ENCODE data around the gene TPD52L2. TPM values are rescaled to one million over a fixed set of nuclear protein-coding genes. Genes with fewer than 3 reads are reported as not detected.

The TPD52L2 gene
- total RNA-seq, 6 donors from 2014 or later, result 64.2 to 103 (median 79.4) TPM

DNA sequence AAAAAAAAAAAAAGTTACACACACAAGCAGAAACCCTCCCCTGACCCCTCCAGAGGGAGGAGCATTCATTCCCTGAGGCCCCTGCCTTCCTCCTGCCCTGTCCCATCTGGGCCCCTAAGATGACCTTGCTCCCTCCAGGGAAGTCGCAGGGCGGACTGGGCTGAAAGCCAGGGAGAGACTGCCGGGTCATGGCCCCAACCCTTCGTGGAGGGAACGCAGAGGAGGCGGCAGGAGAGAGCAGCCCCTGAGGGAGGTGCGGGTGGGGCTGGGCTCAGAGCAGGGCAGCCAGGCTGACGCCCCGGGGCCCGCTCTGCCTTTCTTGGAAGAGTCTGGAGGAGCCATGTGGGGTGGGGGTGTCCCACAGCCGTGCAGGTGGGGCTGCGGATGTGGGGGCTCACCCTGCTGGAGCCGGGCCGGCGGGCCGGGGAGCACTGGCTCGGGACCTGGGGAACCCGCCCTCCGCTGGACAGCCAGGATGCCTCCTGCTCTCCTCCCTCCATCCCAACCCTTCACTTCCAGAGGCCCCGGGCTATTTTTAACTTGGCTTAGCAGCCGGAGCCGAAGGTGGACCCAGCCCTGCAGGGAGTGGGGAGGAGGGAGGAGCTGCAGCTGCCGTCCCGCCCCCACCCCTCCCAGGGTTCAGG, 18.8 kb upstream of the TPD52L2 start:
- H3K27me3 ChIP-seq, result peaks cover 0 to 19% (median 0%) of the 10 kb centered on the region in 4 donors
- WGBS, 2 donors, result 0 to 5% methylated on average over 8 to 22 of the region's 24 CpGs
- DNase-seq (peak in 1 of 2 donors; percentile 80), ATAC-seq (ENCODE audit: low FRiP score in 2 of 2) (peak in 1 of 2 donors; percentile 40)
- H3K27ac ChIP-seq, result peak overlapping the region; percentile 58 to 84 (median 81)
- H3K4me1 ChIP-seq, result peaks cover 37 to 51% (median 41%) of the 10 kb centered on the region in 4 donors
- no peaks in the 10 kb centered on the region for H3K36me3 ChIP-seq
- no peak for TF ChIP-seq CTCF (IDR thresholded peaks at IDR 0.05)
- TF ChIP-seq POLR2AphosphoS5 (IDR thresholded peaks at IDR 0.05), result peak in 1 of 2 donors; percentile 24
- no peak for TF ChIP-seq POLR2A (IDR thresholded peaks at IDR 0.05)
- H3K4me3 ChIP-seq, result no peak overlapping the region
- no peaks in the 10 kb centered on the region for H3K9me3 ChIP-seq

GRCh38 chr20:63846888-63847236, 18.2 kb upstream of the TPD52L2 start:
- TF ChIP-seq POLR2A (IDR thresholded peaks at IDR 0.05), result no peak
- no peak for TF ChIP-seq EP300 (IDR thresholded peaks at IDR 0.05)
- no peak for TF ChIP-seq POLR2AphosphoS5 (IDR thresholded peaks at IDR 0.05)
- no peak for TF ChIP-seq CTCF (IDR thresholded peaks at IDR 0.05)
- H3K27me3 ChIP-seq, result peaks cover 0 to 19% (median 0%) of the 10 kb centered on the region in 4 donors
- peaks cover 37 to 51% (median 41%) of the 10 kb centered on the region in 4 donors for H3K4me1 ChIP-seq
- H3K4me3 ChIP-seq, result no peak overlapping the region
- ATAC-seq (ENCODE audit: low FRiP score in 2 of 2) (no peak), DNase-seq (no peak)
- H3K9me3 ChIP-seq, result no peaks in the 10 kb centered on the region
- no peaks in the 10 kb centered on the region for H3K36me3 ChIP-seq
- 31 to 35% methylated on average over 3 of the region's 3 CpGs for WGBS, 2 donors
- peak overlapping the region; percentile 58 to 84 (median 81) for H3K27ac ChIP-seq

DNA sequence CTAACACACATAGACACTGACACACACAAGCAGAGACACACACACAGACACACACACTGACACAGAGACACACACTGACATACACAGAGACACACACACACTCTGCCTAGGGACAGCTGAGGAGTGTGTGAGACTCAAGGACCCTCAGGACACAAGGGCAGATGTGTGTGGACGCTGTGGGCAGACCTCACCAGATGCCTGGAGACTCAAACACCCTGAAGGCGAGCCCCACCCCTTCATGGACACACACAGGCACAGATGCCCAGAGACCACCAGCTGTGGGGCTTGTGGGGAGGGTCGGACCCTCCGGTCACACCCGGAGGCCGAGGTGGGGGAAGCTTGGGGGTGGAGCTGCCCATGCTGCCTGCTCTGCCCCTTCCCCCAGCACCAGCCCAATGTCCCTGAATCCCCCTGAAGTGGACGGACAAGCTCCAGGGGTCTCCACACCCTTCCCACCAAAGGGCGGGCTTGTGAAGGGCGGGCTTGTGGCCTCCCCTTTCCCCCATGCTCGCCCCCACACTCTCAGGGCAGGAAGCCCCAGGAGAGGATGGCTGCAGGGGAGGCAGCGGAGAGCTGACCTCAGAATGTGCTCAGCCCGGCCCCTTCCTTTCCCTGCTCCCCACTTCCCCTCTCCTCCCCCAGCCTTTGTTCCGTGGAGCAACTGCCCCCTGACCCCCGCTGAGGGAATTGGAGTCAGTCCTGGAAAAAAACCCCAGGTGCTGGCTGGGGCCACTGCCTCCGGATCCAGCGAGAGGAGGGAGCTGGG, 17.6 kb upstream of the TPD52L2 start:
- Histone ChIP-seq H3K27ac (peak overlapping the region; percentile 58 to 84 (median 81)), H3K9me3 (no peaks in the 10 kb centered on the region), H3K27me3 (peaks cover 0 to 19% (median 0%) of the 10 kb centered on the region in 4 donors), H3K4me1 (peaks cover 37 to 51% (median 41%) of the 10 kb centered on the region in 4 donors), H3K4me3 (peak overlapping the region in 1 of 4 donors; percentile 3), H3K36me3 (no peaks in the 10 kb centered on the region)
- DNase-seq (peak in 1 of 2 donors; percentile 46), ATAC-seq (ENCODE audit: low FRiP score in 2 of 2) (peak; percentile 12 to 18)
- WGBS, 2 donors, result 32 to 38% methylated on average over 8 to 16 of the region's 16 CpGs
- TF ChIP-seq CTCF (IDR thresholded peaks at IDR 0.05) (no peak), EP300 (IDR thresholded peaks at IDR 0.05) (no peak), POLR2A (IDR thresholded peaks at IDR 0.05) (no peak), POLR2AphosphoS5 (IDR thresholded peaks at IDR 0.05) (no peak)

GRCh38 chr20:63848003-63848911, 16.8 kb upstream of the TPD52L2 start:
- peak overlapping the region; percentile 58 to 84 (median 81) for H3K27ac ChIP-seq
- 94 to 96% methylated on average over 9 to 10 of the region's 28 CpGs for WGBS, 2 donors

More at GRCh38 chr20:63848003-63848911, 16.8 kb upstream of the TPD52L2 start:
- H3K36me3 ChIP-seq, result no peaks in the 10 kb centered on the region
- DNase-seq (peak in 1 of 2 donors; percentile 75), ATAC-seq (ENCODE audit: low FRiP score in 2 of 2) (peak in 1 of 2 donors; percentile 12)
- no peak overlapping the region for H3K4me3 ChIP-seq
- no peaks in the 10 kb centered on the region for H3K9me3 ChIP-seq
- H3K27me3 ChIP-seq, result peaks cover 0 to 19% (median 0%) of the 10 kb centered on the region in 4 donors
- TF ChIP-seq POLR2AphosphoS5 (IDR thresholded peaks at IDR 0.05), result peak in 1 of 2 donors; percentile 27
- no peak for TF ChIP-seq EP300 (IDR thresholded peaks at IDR 0.05)
- peaks cover 37 to 51% (median 41%) of the 10 kb centered on the region in 4 donors for H3K4me1 ChIP-seq
